GM10266 (cell line): ENCODE results near the gene CDK6.

ENCODE experiments used
- DNase-seq: peaks from one replicate; pipeline ENCODE4 v3.0.0; 2012; ENCODE audit errors: extremely low spot score
- CTCF ChIP-seq: IDR thresholded peaks from 2 replicates; pipeline ENCODE4 v1.5.1; 2012; ENCODE audit warnings: mild to moderate bottlenecking, low read depth; ENCODE audit not compliant: control insufficient read depth, insufficient read depth; ENCODE audit errors: missing control alignments

CDK6 gene

GRCh38 chr7:92845736-92846135 lies 9.4 kb upstream of the CDK6 start:
- no peak for TF ChIP-seq CTCF
- DNase-seq: no peak

- TF ChIP-seq CTCF: no peak
- DNase-seq: no peak
These were observed 7.4 kb upstream of the CDK6 start for GRCh38 chr7:92843781-92844180.

- no peak for DNase-seq
These were observed 6.8 kb upstream of the CDK6 start for GRCh38 chr7:92843034-92843760.

GRCh38 chr7:92841192-92841591 lies 4.8 kb upstream of the CDK6 start:
- TF ChIP-seq CTCF: no peak
- DNase-seq: no peak

More at GRCh38 chr7:92843034-92843760, 6.8 kb upstream of the CDK6 start:
- TF ChIP-seq CTCF: no peak

- DNase-seq: no peak
- TF ChIP-seq CTCF: no peak
These were observed 3.9 kb upstream of the CDK6 start for GRCh38 chr7:92840316-92840715.

GRCh38 chr7:92839901-92840300 lies 3.5 kb upstream of the CDK6 start:
- no peak for TF ChIP-seq CTCF
- no peak for DNase-seq

- DNase-seq: no peak
- no peak for TF ChIP-seq CTCF
These were observed 2.6 kb upstream of the CDK6 start for GRCh38 chr7:92838934-92839333.
